Smooth muscle cell (in vitro differentiated cells): ENCODE results near the gene KIF26A. TPM values are rescaled to one million over a fixed set of nuclear protein-coding genes. Genes with fewer than 3 reads are reported as not detected.

Source experiments
- DNase-seq: peaks from one replicate; lab custom pipeline; 2025; ENCODE audit not compliant: unreplicated experiment; lab: John Stamatoyannopoulos, UW
- H2AFZ ChIP-seq: fragments of 200-600 bp; sonication (generic); 2 replicates; pipeline ENCODE4 v1.6.0; 2016; ENCODE audit warnings: antibody characterized with exemption, low read depth, mild to moderate bottlenecking
- H3F3A ChIP-seq: fragments of 200-600 bp; sonication (generic); 2 replicates; pipeline ENCODE4 v1.6.0; 2017; ENCODE audit warnings: antibody characterized with exemption, low read depth
- H3K27ac ChIP-seq: fragments of 200-600 bp; sonication (generic); 2 replicates; pipeline ENCODE4 v1.5.1; 2016; ENCODE audit warnings: low read depth, mild to moderate bottlenecking
- H3K27me3 ChIP-seq: fragments of 200-600 bp; sonication (generic); 2 replicates; pipeline ENCODE4 v1.6.1; 2016; ENCODE audit warnings: low read depth, mild to moderate bottlenecking
- H3K36me3 ChIP-seq: fragments of 200-600 bp; sonication (generic); 2 replicates; pipeline ENCODE4 v1.5.1; 2016; ENCODE audit warnings: low read depth
- H3K4me1 ChIP-seq: fragments of 200-600 bp; sonication (generic); 2 replicates; pipeline ENCODE4 v1.5.1; 2016; ENCODE audit warnings: low read depth
- H3K4me2 ChIP-seq: fragments of 200-600 bp; sonication (generic); 2 replicates; pipeline ENCODE4 v1.6.0; 2016; ENCODE audit warnings: mild to moderate bottlenecking
- H3K4me3 ChIP-seq: fragments of 200-600 bp; sonication (generic); 2 replicates; pipeline ENCODE4 v1.5.1; 2016; ENCODE audit warnings: mild to moderate bottlenecking
- H3K79me2 ChIP-seq: fragments of 200-600 bp; sonication (generic); 2 replicates; pipeline ENCODE4 v1.6.0; 2016; ENCODE audit warnings: low read depth, mild to moderate bottlenecking
- H3K9ac ChIP-seq: fragments of 200-600 bp; sonication (generic); 2 replicates; pipeline ENCODE4 v1.6.0; 2016; ENCODE audit warnings: low read depth
- H3K9me3 ChIP-seq: fragments of 200-600 bp; sonication (generic); replicated peaks from 2 replicates; pipeline ENCODE4 v1.5.1; 2016; ENCODE audit warnings: low read depth
- H4K20me1 ChIP-seq: fragments of 200-600 bp; sonication (generic); 2 replicates; pipeline ENCODE4 v1.6.0; 2016; ENCODE audit warnings: low read depth
- CTCF ChIP-seq: fragments of 200-600 bp; sonication (generic); IDR thresholded peaks from 2 replicates; pipeline ENCODE4 v1.5.1; 2017; ENCODE audit warnings: borderline replicate concordance, mild to moderate bottlenecking, antibody characterized with exemption; ENCODE audit not compliant: insufficient read depth, poor library complexity, severe bottlenecking
- WGBS: methylation state at CpG from one replicate; pipeline ENCODE4 v1.1.7; 2016; ENCODE audit warnings: low lambda C conversion rate; 5-methylcytosine and 5-hydroxymethylcytosine counted together
- polyA plus RNA-seq: library from polyadenylated mRNA; unstranded; fragments of >200 nt; fragmentation: Nextera tagmentation; extraction: Ambion mirVana; gene quantifications from 2 replicates; pipeline ENCODE4 v1.2.1, GENCODE V29; 2016
- total RNA-seq: library from RNA; depleted of rRNA; stranded (reverse); fragments of >200 nt; gene quantifications from 2 replicates; pipeline ENCODE4 v1.2.3, GENCODE V29; 2014

KIF26A gene
- total and polyA plus RNA-seq, 2 experiments from 2014 or later = 4.4 to 5.9 TPM

- H3K27ac ChIP-seq = no peak overlapping the region
- no peaks in the 10 kb centered on the region for H3K36me3 ChIP-seq
- no peak overlapping the region for H2AFZ ChIP-seq
- WGBS = 93% methylated on average over 20 of the region's 23 CpGs
- TF ChIP-seq CTCF = no peak
- no peaks in the 10 kb centered on the region for H4K20me1 ChIP-seq
- H3K27me3 ChIP-seq = no peaks in the 10 kb centered on the region
- no peaks in the 10 kb centered on the region for H3K9me3 ChIP-seq
- H3K79me2 ChIP-seq = no peaks in the 10 kb centered on the region
- H3K4me2 ChIP-seq = no peak overlapping the region
- no peak for DNase-seq
- no peaks in the 10 kb centered on the region for H3K4me1 ChIP-seq
- H3K4me3 ChIP-seq = no peak overlapping the region
- no peaks in the 10 kb centered on the region for H3F3A ChIP-seq
- H3K9ac ChIP-seq = no peak overlapping the region
These were observed 46.2 kb upstream of the KIF26A start for GRCh38 chr14:104091927-104092771.

GRCh38 chr14:104092931-104093365 lies 45.4 kb upstream of the KIF26A start:
- Histone ChIP-seq H4K20me1 (no peaks in the 10 kb centered on the region), H3F3A (no peaks in the 10 kb centered on the region), H3K27me3 (no peaks in the 10 kb centered on the region), H2AFZ (no peak overlapping the region), H3K27ac (no peak overlapping the region), H3K9me3 (no peaks in the 10 kb centered on the region), H3K4me2 (no peak overlapping the region), H3K4me3 (no peak overlapping the region), H3K36me3 (no peaks in the 10 kb centered on the region), H3K4me1 (no peaks in the 10 kb centered on the region), H3K9ac (no peak overlapping the region), H3K79me2 (no peaks in the 10 kb centered on the region)
- no peak for TF ChIP-seq CTCF
- WGBS = 97% methylated on average over 10 of the region's 11 CpGs
- DNase-seq = no peak

DNA sequence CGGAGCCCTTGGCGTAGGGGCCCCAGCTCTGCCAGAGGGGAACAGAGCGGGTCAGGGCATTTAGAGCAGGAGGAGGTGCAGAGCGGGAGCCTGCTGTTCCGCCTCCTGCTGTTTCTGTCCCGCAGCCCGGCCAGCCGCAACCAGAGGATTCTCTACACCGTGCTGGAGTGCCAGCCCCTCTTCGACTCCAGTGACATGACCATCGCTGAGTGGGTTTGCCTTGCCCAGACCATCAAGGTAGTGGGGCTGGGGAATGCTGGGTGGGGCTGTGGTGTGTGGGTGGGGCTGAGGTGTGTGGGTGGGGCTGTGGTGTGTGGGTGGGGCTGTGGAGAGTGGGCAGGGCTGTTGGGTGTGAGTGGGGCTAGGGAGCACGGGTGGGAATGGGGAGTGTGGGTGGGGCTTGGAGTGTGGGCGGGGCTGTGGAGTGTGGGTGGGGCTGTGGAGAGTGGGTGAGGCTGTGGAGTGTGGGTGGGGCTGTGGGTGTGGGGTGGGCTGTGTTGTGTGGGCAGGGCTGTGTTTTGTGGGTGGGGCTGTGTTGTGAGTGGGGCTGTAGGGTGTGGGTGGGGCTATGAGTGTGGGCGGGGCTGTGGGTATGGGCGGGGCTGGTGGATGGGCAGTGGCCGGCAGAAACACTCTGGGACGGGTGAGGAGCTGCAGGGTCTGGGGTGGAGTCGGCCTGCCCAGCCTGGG lies 44.9 kb upstream of the KIF26A start:
- H3K4me1 ChIP-seq = no peaks in the 10 kb centered on the region
- no peak overlapping the region for H3K4me3 ChIP-seq
- no peak for TF ChIP-seq CTCF
- no peaks in the 10 kb centered on the region for H3K36me3 ChIP-seq
- no peak overlapping the region for H3K4me2 ChIP-seq
- no peak overlapping the region for H3K9ac ChIP-seq
- no peak overlapping the region for H3K27ac ChIP-seq
- 87% methylated on average over 8 of the region's 18 CpGs for WGBS
- DNase-seq = no peak
- H3K27me3 ChIP-seq = no peaks in the 10 kb centered on the region
- no peaks in the 10 kb centered on the region for H3F3A ChIP-seq
- no peaks in the 10 kb centered on the region for H4K20me1 ChIP-seq
- H3K9me3 ChIP-seq = no peaks in the 10 kb centered on the region
- H3K79me2 ChIP-seq = no peaks in the 10 kb centered on the region
- H2AFZ ChIP-seq = no peak overlapping the region
